HepG2 (cell line): ENCODE data around the gene MEF2B. TPM values are rescaled to one million over a fixed set of nuclear protein-coding genes. Genes with fewer than 3 reads are reported as not detected.
A peak's percentile ranks its signal among the peaks of the same experiment; 100 is the strongest.

ENCODE experiments used
- CAMTA2 ChIP-seq: sonication (generic); formaldehyde crosslinking; IDR thresholded peaks from 2 replicates; pipeline ENCODE4 v1.4.0; 2020; ENCODE audit warnings: mild to moderate bottlenecking, missing genetic modification reagents, borderline replicate concordance
- EHMT2 ChIP-seq: fragments of 200-600 bp; sonication (generic); IDR thresholded peaks from 2 replicates; pipeline ENCODE4 v1.7.0; 2017; ENCODE audit warnings: antibody characterized with exemption, low read depth, low read length, borderline replicate concordance
- GTF3A ChIP-seq: sonication (generic); formaldehyde crosslinking; conservative IDR thresholded peaks from 2 replicates; pipeline ENCODE4 v1.4.0; 2020; ENCODE audit warnings: mild to moderate bottlenecking, missing genetic modification reagents
- HCFC1 ChIP-seq: fragments of 150-350 bp; IDR thresholded peaks from 2 replicates; pipeline ENCODE4 v1.6.1; 2014; ENCODE audit warnings: low read depth, low read length
- MIER3 ChIP-seq: IDR thresholded peaks from 2 replicates; pipeline ENCODE4 v1.6.1; 2016; ENCODE audit warnings: missing compliant biosample characterization, borderline replicate concordance
- MYNN ChIP-seq: sonication (generic); formaldehyde crosslinking; IDR thresholded peaks from 2 replicates; pipeline ENCODE4 v1.4.0; 2020; ENCODE audit warnings: mild to moderate bottlenecking, low read depth, missing genetic modification reagents
- PAWR ChIP-seq: sonication (generic); formaldehyde crosslinking; IDR thresholded peaks from 2 replicates; pipeline ENCODE4 v1.4.0; 2020; ENCODE audit warnings: missing genetic modification reagents, mild to moderate bottlenecking, borderline replicate concordance
- PTBP1 ChIP-seq: fragments of 200-400 bp; formaldehyde crosslinking; IDR thresholded peaks from 2 replicates; pipeline ENCODE4 v1.6.1; 2018; ENCODE audit warnings: low read length, low read depth; ENCODE audit not compliant: poor library complexity, severe bottlenecking
- RFX1 ChIP-seq: fragments of 450-650 bp; IDR thresholded peaks from 2 replicates; pipeline ENCODE4 v1.6.1; 2017
- SCMH1 ChIP-seq: sonication (generic); formaldehyde crosslinking; IDR thresholded peaks from 2 replicates; pipeline ENCODE4 v1.9.0; 2021; ENCODE audit warnings: missing genetic modification reagents, mild to moderate bottlenecking, borderline replicate concordance
- SIN3B ChIP-seq: fragments of 150-350 bp; IDR thresholded peaks from 2 replicates; pipeline ENCODE4 v1.6.1; 2014; ENCODE audit warnings: low read length
- SMARCE1 ChIP-seq: fragments of 450-650 bp; IDR thresholded peaks from 2 replicates; pipeline ENCODE4 v1.6.1; 2017; ENCODE audit warnings: borderline replicate concordance
- ZNF251 ChIP-seq: sonication (generic); formaldehyde crosslinking; IDR thresholded peaks from 2 replicates; pipeline ENCODE4 v1.9.0; 2021; ENCODE audit warnings: mild to moderate bottlenecking, missing genetic modification reagents
- ZNF430 ChIP-seq: sonication (generic); formaldehyde crosslinking; IDR thresholded peaks from 2 replicates; pipeline ENCODE4 v1.9.0; 2021; ENCODE audit warnings: mild to moderate bottlenecking, missing genetic modification reagents
- ZNF484 ChIP-seq: sonication (generic); formaldehyde crosslinking; IDR thresholded peaks from 2 replicates; pipeline ENCODE4 v1.5.1; 2020; ENCODE audit warnings: mild to moderate bottlenecking, low read depth, missing genetic modification reagents, borderline replicate concordance
- ZNF614 ChIP-seq: IDR thresholded peaks from 2 replicates; pipeline ENCODE4 v1.6.1; 2018; ENCODE audit warnings: missing biosample characterization, missing genetic modification reagents, inconsistent platforms, borderline replicate concordance
- polyA plus RNA-seq, 8 experiments: library from polyadenylated mRNA; depleted of rRNA in 3 of 8; stranded (reverse) in 7 of 8; unstranded in 1 of 8; fragments of >200 nt; fragmentation: Illumina TruSeq in 4 of 8; extraction: Trizol in 4 of 8; gene quantifications; 2 replicates each; pipeline versions ENCODE4 v1.2.1 to v1.2.3, GENCODE V29; 2011 to 2016; ENCODE audit warnings: low read depth in 4 of 8, missing spikeins in 1 of 8, mixed read lengths in 1 of 8; ENCODE audit not compliant: insufficient read depth in 1 of 8
- total RNA-seq, 5 experiments: library from RNA; depleted of rRNA; stranded (reverse); fragments of >200 nt; fragmentation: Illumina TruSeq; extraction: Trizol; gene quantifications; 2 replicates each; pipeline ENCODE4 v1.2.3, GENCODE V29; 2016; ENCODE audit warnings: low read depth in 1 of 5
- TF ChIP-seq, protein P1 (sequence below): sonication (generic); formaldehyde crosslinking; IDR thresholded peaks from 2 replicates; pipeline ENCODE4 v1.8.1; 2023; ENCODE audit warnings: missing genetic modification reagents, mild to moderate bottlenecking, borderline replicate concordance
- TF ChIP-seq, protein P2 (sequence below): IDR thresholded peaks from 2 replicates; pipeline ENCODE4 v1.6.1; 2016; ENCODE audit warnings: missing compliant biosample characterization, missing genetic modification reagents, borderline replicate concordance
- TF ChIP-seq, protein P3 (sequence below): sonication (generic); formaldehyde crosslinking; IDR thresholded peaks from 2 replicates; pipeline ENCODE4 v1.4.0; 2020; ENCODE audit warnings: missing genetic modification reagents, borderline replicate concordance
- TF ChIP-seq, protein P4 (sequence below): sonication (generic); formaldehyde crosslinking; IDR thresholded peaks from 2 replicates; pipeline ENCODE4 v1.4.0; 2020; ENCODE audit warnings: missing genetic modification reagents
- TF ChIP-seq, protein P5 (sequence below): sonication (generic); formaldehyde crosslinking; IDR thresholded peaks from 2 replicates; pipeline ENCODE4 v1.4.0; 2020; ENCODE audit warnings: missing genetic modification reagents

The MEF2B gene
- total and polyA plus RNA-seq, 2 of the 13 experiments (the other 11 are each of a cell fraction or from before 2014, with no cell fraction given): 1.2 to 1.7 TPM

DNA sequence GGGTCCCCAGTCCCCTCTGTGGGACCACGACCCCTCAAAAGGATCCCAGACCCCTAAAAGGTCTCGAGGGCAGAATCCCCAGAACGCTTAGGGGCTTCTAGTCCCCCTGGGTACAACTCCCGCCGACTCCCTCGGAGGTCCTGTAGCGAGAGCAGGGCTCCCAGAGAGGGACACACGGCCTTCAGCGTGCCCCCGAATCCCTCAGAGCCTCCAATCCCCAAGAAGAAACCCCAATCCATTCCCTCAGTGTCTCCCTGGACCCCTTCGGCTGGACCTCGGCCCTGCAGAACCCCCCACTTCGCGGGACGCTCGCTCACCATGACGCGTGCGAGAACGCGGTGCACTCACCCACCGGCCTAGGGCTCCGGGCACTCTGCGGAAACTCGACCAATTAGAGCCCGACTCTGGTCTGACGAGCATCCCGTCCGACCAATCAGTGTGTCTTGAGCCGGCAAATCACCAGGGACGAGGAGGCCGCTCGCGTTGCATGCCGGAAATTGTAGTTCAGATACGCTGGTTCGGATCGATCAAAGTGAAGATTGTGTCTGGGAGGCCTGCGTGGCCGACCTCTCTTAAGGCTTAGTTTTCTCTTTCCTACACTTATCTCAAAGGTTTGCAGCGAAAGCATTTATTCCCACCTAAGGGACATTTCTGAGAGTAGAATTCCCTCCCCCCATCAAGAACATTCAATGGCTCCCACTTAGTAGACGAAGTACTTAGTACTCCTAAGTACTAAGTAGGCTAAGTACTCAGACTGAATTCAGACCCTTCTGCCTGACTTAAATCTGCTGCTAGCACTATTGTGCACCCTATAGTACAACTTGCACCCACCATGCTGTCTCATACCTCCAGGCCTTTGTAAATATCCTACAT, 31.7 kb downstream of the MEF2B start, which contains the start of gene TMEM161A (continued):
- TF ChIP-seq ZNF251 (CRISPR knock-in tag) (no peak), SCMH1 (no peak), MYNN (no peak), ZNF484 (CRISPR knock-in tag) (no peak), EHMT2 (no peak), GTF3A (CRISPR knock-in tag) (no peak), PAWR (CRISPR knock-in tag) (no peak), SIN3B (no peak), RFX1 (no peak), HCFC1 (peak; percentile 90), PTBP1 (no peak), SMARCE1 (no peak), ZNF614 (CRISPR knock-in tag) (no peak), CAMTA2 (CRISPR knock-in tag) (no peak), ZNF430 (CRISPR knock-in tag) (no peak), MIER3 (CRISPR knock-in tag) (no peak)
- TF ChIP-seq, protein P1, sequence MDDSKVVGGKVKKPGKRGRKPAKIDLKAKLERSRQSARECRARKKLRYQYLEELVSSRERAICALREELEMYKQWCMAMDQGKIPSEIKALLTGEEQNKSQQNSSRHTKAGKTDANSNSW: no peak
- TF ChIP-seq, protein P2, sequence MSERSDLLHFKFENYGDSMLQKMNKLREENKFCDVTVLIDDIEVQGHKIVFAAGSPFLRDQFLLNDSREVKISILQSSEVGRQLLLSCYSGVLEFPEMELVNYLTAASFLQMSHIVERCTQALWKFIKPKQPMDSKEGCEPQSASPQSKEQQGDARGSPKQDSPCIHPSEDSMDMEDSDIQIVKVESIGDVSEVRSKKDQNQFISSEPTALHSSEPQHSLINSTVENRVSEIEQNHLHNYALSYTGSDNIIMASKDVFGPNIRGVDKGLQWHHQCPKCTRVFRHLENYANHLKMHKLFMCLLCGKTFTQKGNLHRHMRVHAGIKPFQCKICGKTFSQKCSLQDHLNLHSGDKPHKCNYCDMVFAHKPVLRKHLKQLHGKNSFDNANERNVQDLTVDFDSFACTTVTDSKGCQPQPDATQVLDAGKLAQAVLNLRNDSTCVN: no peak; the same call in 1 of the 2 replicates
- TF ChIP-seq, protein P3, sequence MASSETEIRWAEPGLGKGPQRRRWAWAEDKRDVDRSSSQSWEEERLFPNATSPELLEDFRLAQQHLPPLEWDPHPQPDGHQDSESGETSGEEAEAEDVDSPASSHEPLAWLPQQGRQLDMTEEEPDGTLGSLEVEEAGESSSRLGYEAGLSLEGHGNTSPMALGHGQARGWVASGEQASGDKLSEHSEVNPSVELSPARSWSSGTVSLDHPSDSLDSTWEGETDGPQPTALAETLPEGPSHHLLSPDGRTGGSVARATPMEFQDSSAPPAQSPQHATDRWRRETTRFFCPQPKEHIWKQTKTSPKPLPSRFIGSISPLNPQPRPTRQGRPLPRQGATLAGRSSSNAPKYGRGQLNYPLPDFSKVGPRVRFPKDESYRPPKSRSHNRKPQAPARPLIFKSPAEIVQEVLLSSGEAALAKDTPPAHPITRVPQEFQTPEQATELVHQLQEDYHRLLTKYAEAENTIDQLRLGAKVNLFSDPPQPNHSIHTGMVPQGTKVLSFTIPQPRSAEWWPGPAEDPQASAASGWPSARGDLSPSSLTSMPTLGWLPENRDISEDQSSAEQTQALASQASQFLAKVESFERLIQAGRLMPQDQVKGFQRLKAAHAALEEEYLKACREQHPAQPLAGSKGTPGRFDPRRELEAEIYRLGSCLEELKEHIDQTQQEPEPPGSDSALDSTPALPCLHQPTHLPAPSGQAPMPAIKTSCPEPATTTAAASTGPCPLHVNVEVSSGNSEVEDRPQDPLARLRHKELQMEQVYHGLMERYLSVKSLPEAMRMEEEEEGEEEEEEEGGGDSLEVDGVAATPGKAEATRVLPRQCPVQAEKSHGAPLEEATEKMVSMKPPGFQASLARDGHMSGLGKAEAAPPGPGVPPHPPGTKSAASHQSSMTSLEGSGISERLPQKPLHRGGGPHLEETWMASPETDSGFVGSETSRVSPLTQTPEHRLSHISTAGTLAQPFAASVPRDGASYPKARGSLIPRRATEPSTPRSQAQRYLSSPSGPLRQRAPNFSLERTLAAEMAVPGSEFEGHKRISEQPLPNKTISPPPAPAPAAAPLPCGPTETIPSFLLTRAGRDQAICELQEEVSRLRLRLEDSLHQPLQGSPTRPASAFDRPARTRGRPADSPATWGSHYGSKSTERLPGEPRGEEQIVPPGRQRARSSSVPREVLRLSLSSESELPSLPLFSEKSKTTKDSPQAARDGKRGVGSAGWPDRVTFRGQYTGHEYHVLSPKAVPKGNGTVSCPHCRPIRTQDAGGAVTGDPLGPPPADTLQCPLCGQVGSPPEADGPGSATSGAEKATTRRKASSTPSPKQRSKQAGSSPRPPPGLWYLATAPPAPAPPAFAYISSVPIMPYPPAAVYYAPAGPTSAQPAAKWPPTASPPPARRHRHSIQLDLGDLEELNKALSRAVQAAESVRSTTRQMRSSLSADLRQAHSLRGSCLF (CRISPR knock-in tag): no peak
- TF ChIP-seq, protein P4, sequence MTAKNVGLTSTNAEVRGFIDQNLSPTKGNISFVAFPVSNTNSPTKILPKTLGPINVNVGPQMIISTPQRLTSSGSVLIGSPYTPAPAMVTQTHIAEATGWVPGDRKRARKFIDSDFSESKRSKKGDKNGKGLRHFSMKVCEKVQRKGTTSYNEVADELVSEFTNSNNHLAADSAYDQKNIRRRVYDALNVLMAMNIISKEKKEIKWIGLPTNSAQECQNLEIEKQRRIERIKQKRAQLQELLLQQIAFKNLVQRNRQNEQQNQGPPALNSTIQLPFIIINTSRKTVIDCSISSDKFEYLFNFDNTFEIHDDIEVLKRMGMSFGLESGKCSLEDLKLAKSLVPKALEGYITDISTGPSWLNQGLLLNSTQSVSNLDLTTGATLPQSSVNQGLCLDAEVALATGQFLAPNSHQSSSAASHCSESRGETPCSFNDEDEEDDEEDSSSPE: peak; percentile 43; the same call in 1 of the 2 replicates
- TF ChIP-seq, protein P5, sequence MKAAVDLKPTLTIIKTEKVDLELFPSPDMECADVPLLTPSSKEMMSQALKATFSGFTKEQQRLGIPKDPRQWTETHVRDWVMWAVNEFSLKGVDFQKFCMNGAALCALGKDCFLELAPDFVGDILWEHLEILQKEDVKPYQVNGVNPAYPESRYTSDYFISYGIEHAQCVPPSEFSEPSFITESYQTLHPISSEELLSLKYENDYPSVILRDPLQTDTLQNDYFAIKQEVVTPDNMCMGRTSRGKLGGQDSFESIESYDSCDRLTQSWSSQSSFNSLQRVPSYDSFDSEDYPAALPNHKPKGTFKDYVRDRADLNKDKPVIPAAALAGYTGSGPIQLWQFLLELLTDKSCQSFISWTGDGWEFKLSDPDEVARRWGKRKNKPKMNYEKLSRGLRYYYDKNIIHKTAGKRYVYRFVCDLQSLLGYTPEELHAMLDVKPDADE (CRISPR knock-in tag): no peak
